BE2C (cell line): ENCODE measurements around the gene MSTN.
"Not testable (repeated sequence)": the region's sequence is repeated elsewhere in the genome, so short reads cannot be mapped to it uniquely, and the experiment has no call there.

Experiments used
- DNase-seq: peaks from one replicate; pipeline ENCODE4 v3.0.0-alpha.2; 2020
- H3K27me3 ChIP-seq: fragments of 250-450 bp; sonication (Bioruptor Pico); 2 replicates; pipeline ENCODE4 v1.5.1; 2020; ENCODE audit warnings: mild to moderate bottlenecking
- H3K36me3 ChIP-seq: fragments of 250-450 bp; sonication (Bioruptor Pico); 2 replicates; pipeline ENCODE4 v1.5.1; 2020; ENCODE audit warnings: mild to moderate bottlenecking
- H3K4me1 ChIP-seq: fragments of 250-450 bp; sonication (Bioruptor Pico); 2 replicates; pipeline ENCODE4 v1.5.1; 2020
- H3K4me3 ChIP-seq: 2 replicates; pipeline ENCODE4 v1.5.1; 2011; ENCODE audit warnings: low read depth, low read length
- H3K9me3 ChIP-seq: fragments of 250-450 bp; sonication (Bioruptor Pico); 2 replicates; pipeline ENCODE4 v1.5.1; 2020
- TF ChIP-seq, protein P1 (sequence below): IDR thresholded peaks from 2 replicates; pipeline ENCODE4 v1.5.1; 2012; ENCODE audit warnings: mild to moderate bottlenecking, low read depth, low read length

MSTN gene

DNA sequence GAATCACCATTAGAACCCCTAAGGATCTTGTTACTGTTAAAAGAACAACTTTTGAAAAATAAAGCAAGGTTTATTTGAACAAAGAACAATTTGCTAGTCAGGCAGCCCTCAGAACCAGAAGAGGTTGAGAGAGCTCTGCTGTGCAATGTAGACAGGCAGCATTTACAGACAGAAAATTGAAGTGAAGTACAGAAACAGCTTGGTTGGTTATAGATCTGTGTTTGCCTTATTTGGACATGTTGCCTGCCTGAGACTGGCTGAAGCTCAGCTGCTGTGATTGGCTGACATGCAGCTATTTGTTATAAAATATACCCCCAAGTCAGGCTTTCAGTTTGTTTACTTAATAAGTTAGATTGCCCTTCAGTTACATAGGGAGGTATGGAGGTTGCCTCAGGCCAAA lies 12.5 kb downstream of the MSTN start:
- DNase-seq: no peak
- no peak overlapping the region for H3K4me3 ChIP-seq
- H3K4me1 ChIP-seq: no peaks in the 10 kb centered on the region
- TF ChIP-seq, protein P1, sequence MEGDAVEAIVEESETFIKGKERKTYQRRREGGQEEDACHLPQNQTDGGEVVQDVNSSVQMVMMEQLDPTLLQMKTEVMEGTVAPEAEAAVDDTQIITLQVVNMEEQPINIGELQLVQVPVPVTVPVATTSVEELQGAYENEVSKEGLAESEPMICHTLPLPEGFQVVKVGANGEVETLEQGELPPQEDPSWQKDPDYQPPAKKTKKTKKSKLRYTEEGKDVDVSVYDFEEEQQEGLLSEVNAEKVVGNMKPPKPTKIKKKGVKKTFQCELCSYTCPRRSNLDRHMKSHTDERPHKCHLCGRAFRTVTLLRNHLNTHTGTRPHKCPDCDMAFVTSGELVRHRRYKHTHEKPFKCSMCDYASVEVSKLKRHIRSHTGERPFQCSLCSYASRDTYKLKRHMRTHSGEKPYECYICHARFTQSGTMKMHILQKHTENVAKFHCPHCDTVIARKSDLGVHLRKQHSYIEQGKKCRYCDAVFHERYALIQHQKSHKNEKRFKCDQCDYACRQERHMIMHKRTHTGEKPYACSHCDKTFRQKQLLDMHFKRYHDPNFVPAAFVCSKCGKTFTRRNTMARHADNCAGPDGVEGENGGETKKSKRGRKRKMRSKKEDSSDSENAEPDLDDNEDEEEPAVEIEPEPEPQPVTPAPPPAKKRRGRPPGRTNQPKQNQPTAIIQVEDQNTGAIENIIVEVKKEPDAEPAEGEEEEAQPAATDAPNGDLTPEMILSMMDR: no peak
- H3K36me3 ChIP-seq: no peaks in the 10 kb centered on the region
- no peaks in the 10 kb centered on the region for H3K27me3 ChIP-seq
- no peaks in the 10 kb centered on the region for H3K9me3 ChIP-seq

DNA sequence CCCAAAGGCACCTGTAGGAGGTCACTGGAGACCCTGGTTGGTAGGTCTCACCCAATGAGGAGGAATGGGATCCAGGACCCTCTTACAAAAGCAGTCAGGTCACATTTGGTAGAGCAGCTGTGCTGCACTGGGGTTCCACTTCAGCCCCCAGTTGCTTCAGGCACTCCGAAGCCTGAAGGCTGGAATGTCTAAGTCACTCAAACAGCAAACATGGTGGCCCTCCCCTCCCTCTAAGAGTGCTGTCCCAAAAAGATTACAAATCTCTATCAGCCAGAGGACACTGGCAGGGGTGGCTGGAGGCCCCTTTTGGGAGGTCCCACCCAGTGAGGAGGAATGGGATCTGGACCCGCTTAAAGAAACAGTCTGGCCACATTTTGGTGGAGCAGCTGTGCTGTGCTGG lies 17.7 kb downstream of the MSTN start:
- H3K27me3 ChIP-seq: peaks cover 3% of the 10 kb centered on the region; the same call in 1 of the 2 replicates
- no peak overlapping the region for H3K4me3 ChIP-seq
- no peaks in the 10 kb centered on the region for H3K36me3 ChIP-seq
- TF ChIP-seq, protein P1: no peak
- H3K4me1 ChIP-seq: no peaks in the 10 kb centered on the region
- DNase-seq: no peak
- H3K9me3 ChIP-seq: no peaks in the 10 kb centered on the region

DNA sequence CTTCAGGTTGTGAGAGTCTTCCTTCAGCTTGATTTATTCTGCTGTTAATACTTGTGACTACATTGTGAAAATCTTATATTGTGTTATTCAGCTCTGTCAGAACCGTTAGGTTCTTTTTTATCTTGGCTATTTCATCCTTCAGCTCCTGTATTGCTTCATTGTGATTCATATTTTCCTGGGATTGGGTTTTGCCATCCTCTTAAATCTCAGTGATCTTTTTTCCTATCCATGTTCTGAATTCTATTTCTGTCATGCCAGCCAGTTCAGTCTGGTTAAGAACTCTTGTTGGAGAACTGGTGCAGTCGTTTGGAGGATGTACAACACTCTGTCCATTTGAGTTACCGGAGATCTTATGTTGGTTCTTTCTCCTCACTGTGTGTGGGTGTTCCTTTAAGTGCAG lies 19.1 kb downstream of the MSTN start:
- peaks cover 3% of the 10 kb centered on the region; the same call in 1 of the 2 replicates for H3K27me3 ChIP-seq
- H3K36me3 ChIP-seq: no peaks in the 10 kb centered on the region
- no peak for DNase-seq
- TF ChIP-seq, protein P1: no peak
- no peak overlapping the region for H3K4me3 ChIP-seq
- no peaks in the 10 kb centered on the region for H3K4me1 ChIP-seq
- H3K9me3 ChIP-seq: no peaks in the 10 kb centered on the region

DNA sequence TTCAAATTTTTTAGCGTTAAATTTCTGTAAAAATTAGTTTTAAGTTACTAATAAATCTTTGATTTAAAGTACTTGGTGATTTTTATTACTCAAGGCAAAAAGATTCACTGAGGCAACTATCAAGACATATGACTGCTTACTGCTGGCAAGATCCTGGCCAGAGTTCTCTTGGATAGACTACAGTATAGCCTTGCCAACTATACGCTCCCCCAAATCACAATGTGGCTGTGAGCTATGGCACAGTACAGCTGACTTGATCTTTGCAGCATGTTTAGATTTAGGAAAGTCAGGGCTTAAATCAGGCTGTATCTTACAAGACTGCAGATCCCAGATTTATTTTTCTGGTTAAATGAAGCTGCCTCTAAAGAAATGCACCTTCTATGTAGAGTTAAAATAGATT lies 26.5 kb downstream of the MSTN start:
- no peaks in the 10 kb centered on the region for H3K36me3 ChIP-seq
- DNase-seq: no peak
- H3K4me1 ChIP-seq: no peaks in the 10 kb centered on the region
- TF ChIP-seq, protein P1: no peak
- H3K9me3 ChIP-seq: no peaks in the 10 kb centered on the region
- H3K4me3 ChIP-seq: no peak overlapping the region
- H3K27me3 ChIP-seq: no peaks in the 10 kb centered on the region

DNA sequence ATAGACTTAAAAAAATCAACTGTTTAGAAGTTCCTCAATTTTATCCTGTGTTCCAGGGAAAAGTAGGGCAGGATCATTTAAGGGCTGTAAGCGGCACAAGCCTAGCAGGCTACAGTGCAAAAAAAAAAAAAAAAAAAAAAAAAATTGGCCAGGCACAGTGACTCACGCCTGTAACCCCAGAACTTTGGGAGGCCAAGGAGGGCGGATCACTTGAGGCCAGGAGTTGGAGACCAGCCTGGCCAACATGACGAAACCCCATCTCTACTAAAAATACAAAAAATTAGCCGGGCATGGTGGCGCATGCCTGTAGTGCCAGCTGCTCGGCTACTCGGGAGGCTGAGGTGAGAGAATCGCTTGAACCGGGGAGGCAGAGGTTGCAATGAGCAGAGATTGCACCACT lies 28.1 kb downstream of the MSTN start:
- not testable (repeated sequence) for H3K36me3 ChIP-seq, H3K4me1 ChIP-seq, H3K27me3 ChIP-seq, DNase-seq, H3K9me3 ChIP-seq, H3K4me3 ChIP-seq

DNA sequence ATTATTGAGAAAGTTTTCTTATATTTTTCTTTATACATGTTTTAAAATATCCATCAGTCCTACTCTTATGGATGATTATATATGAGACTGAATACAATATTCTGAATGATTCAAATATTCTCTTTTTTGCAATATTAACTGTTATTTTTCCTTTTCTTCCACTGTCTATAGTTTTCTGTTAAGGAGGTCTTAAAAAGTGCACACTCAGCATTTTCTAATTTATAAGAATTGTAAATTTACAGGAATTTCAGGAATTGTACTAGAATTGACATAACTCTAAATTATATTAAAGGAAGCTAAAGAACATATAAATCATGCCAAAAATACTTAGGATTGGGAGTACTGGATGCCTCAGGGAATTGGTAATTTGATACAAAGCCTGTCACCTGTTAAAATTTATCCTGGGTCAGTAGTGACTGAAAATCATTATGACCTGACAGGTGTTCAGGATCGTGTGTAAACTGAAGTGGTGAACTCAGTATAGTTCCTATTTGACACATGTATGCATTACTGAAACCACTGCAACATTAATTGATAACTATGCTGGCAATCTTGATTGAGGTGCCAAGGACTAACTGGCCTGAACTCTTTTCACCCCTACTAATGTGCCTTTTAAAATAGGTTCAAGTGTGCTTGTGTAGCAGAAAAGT lies 30.4 kb downstream of the MSTN start:
- Histone ChIP-seq H3K36me3 (no peaks in the 10 kb centered on the region), H3K4me3 (no peak overlapping the region), H3K4me1 (peaks cover 4% of the 10 kb centered on the region), H3K9me3 (no peaks in the 10 kb centered on the region), H3K27me3 (no peaks in the 10 kb centered on the region)
- TF ChIP-seq, protein P1: no peak
- no peak for DNase-seq
